DMS 273 treated with DMSO at 0.1 percent for 48 hours (cell line): ENCODE data around the gene C1QTNF5.
"Not testable (repeated sequence)": the region's sequence is repeated elsewhere in the genome, so short reads cannot be mapped to it uniquely, and the experiment has no call there.

ENCODE experiments used
- DNase-seq: peaks from one replicate; lab custom pipeline; 2025; lab: John Stamatoyannopoulos, UW

Gene C1QTNF5, protein sequence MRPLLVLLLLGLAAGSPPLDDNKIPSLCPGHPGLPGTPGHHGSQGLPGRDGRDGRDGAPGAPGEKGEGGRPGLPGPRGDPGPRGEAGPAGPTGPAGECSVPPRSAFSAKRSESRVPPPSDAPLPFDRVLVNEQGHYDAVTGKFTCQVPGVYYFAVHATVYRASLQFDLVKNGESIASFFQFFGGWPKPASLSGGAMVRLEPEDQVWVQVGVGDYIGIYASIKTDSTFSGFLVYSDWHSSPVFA

DNA sequence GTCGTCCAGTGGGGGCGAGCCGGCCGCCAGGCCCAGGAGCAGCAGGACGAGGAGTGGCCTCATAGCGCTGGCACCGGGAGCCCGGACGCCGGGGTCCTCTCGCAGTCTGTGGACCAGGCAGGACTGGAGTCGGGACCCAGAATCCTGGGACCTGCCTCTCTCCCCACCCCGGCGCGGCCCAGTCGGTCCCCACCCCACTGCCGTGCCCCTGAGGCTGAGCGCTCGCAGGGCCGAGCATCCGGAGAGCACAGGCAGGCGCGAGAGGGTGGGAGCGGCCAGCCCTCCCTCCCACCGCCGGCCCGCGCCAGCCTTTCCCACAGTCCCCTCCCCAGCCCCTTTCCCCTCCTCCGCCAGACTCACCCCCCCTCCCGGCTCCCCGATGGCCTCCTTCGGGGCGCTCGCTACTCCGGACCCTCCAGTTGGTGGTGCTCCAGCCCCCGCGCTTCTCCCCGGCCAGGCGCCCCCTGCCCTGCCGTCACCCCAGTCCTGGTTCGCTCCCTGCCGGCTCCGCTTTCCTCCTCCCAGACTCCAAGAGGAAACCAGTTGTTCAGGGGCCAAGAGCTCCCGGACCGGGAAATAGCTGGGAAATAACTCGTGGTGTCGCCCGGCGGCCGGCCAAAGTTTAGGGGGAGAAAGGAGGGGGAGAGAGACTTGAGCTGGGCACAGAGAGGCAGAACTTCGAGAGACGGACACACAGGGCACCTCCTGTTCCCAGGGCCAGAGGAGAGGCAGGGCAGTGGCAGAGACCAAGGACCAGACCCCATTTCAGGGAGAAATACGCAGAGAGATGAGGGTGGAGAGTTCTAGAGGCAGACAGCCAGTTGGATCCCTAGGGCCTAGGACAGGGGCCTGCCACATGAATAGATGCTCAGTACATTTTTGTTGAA, at the start of gene C1QTNF5:
Gene C1QTNF5 (minus strand): TSS at position 549 of the 887 bp plus-strand sequence. CDS start 486 bp downstream, at position 63.
- no peak for DNase-seq

DNA sequence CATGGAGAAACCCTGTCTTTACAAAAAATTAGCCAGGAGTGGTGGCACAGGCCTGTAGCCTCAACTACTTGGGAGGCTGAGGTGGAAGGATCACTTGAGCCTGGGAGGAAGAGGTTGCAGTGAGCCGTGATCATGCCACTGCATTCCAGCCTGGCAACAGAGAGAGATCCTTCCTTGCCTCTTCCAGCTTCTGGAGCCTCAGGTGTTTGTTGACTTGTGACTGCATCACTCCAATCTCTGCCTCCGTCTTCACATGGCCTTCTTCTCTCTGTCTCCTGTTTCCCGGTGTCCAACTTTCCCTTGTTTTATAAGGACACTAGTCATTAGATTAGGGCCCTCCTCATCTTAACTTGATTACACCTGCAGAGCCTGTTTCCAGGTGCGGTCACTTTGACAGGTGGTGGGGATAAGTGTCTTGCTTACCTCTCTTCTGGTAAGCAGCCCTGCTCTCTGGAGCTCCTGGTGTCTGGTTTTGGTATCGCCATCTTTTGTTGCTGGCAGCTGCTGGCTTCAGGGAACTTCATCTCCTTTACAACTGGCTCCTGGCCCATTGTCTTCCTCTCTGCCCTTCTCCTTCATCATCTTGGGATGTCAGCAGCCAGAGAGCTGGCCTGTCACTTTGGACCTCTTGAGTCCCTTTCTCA, 49.0 kb upstream of the C1QTNF5 start:
- DNase-seq, result no peak

DNA sequence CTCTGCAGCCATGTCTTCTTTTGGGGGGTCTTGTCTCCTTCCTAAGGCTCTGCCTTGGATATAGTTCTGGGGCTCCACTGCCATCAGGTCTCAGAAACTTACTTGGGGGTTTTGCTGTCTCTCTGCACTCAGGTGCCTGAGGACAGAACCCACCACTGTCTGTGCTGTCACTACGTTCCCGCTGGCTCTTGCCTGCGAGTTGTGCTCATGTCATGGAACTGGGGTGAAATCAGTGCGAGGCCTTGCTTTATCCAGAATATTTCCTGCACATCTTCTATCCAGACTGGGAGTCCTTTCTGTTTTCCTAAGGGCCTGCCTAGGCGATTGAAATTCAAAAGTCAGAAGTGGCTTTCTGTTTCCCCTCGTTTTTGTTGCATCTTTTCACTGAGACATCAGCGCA, 47.4 kb upstream of the C1QTNF5 start:
- no peak for DNase-seq

DNA sequence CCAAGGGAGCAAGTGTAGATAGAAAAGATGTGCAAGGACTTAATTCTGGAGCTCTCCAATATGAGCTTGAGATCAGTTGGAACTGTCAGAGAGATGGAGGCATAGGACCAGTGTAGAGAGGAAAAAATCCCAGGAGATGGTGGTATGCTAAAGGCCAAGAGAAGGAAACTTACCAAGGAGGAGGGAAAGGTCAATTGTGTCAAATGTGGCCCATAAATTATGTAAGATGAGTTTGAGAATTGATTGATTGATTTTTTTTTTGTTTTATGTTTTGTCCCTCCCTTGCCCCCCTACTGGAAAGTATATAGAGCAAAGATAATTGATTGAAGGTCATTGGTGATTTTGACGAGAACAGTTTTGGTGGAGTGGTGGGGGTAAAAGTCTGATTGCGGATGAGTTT, 43.6 kb upstream of the C1QTNF5 start:
- DNase-seq, result no peak

DNA sequence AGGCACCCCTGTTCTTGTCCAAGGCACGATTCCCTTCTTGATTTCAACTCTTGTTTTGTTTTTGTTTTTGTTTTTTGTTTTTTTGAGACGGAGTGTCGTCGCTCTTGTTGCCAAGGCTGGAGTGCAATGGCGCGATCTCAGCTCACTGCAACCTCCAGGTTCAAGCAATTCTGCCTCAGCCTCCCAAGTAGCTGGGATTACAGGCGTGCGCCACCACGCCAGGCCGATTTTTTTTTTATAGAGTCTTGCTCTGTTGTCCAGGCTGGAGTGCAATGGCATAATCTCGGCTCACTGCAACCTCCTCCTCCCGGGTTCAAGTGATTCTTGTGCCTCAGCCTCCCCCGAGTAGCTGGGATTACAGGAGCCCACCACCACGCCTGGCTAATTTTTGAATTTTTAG, 41.8 kb upstream of the C1QTNF5 start:
- DNase-seq, result not testable (repeated sequence)

DNA sequence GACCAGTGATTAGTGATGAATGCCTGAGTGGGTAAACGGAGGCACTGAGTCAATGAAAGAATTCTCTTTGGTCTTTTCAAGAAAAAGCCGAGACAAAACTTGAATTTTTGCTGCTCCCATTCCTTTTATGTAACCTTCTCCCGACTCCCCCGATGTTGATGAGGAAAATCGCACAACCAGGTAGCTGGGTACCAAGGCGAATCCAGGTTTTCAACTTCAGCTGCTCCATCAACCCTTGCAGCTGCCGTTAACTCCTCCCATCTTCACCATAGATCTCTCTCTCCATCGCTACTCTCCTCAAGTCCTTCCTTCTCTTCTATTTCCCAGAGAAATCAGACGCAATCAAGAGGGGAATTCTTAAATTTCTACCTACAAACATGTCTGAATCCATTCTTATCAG, 41.4 kb upstream of the C1QTNF5 start:
- DNase-seq, result no peak

DNA sequence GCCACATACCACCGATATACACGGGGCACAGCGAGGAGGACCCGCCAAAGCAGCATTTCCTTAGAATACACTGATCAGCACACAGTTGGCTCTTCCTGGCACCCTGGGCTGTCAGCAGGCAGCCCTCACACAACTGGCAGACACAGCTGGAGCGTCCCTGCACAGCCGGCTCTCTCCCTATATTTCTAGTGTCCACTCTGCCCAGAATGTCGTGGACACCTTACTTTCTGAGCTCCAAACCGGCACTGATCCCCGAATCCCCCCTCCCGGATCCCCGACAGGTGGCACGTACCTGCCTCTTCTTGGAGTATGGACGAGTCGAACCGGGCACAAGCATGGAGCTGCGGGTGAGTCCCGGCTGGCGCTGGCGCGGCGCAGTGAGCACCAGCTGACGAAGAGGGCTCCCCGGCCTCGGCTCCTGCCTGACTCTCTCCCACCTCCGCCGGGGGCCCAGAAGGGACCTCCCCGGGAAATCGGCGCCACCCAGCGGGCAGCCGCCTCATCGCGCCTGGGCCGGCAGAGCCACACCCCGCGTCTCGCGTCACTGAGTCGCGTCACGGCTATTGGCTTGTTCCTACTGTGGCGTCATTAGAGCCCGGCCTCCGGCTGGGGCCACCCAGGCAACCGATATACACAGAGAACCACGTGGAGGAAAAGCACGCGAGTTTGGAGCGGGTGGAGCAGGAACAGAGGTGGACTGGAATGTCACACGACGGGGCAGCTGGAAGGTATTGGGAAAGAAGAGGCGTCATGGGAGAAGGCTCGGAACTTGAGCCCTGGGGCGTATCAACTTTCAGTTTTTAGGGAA, 40.7 kb upstream of the C1QTNF5 start, which contains the start of gene USP2:
Gene USP2 (minus strand): TSS at position 510 of the 808 bp plus-strand sequence. CDS start 8,210 bp downstream, outside the sequence.
- peak; percentile 81 for DNase-seq

DNA sequence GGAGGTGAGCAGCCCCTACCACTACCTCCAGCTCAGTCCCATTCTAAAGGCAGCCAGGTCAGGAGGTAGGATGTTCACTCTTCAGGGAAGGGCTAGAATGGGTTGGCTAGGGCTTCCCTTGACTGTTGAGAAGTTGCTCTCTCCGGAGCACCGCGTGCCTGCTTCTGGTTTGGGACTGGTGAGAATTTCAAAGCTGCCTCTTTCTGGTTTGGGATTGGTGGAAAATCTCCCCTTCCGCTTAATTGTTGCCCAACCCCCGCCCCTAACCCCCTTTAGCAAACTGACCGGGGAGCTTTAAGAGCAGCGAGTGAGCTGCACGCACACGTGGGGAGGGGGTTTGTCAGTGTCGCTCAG, 40.1 kb upstream of the C1QTNF5 start:
- no peak for DNase-seq

DNA sequence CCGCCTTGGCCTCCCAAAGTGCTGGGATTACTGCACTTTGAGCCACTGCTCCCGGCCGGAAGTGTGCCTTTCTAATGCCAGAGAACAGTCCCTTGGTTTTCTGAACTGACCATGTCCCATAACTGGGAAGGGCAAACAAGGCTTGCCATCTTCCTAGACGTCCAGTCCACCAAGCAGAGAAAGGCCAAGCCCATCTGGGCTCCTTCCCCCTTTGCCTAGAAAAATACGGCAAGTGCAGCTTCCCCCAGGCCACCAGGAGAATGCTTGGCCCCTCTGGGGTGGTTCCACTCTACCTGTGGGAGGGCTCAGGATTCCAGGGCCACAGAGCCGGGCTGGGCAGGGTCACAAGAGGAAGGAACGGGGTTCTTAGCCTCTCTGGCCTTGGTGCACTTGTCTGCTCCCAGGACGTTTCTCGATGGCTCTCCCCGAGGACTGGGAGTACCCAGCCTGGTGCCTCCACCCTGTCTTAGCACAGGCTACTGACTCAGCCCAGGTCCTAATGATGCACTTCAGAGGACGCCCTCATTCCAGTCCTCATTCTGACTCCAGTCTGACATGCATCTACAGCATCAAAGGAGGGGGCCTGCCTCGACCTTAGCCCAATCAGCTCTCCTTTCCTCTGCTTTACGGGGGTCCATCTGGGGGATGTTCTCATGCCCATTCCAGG, 39.6 kb upstream of the C1QTNF5 start:
- no peak for DNase-seq

DNA sequence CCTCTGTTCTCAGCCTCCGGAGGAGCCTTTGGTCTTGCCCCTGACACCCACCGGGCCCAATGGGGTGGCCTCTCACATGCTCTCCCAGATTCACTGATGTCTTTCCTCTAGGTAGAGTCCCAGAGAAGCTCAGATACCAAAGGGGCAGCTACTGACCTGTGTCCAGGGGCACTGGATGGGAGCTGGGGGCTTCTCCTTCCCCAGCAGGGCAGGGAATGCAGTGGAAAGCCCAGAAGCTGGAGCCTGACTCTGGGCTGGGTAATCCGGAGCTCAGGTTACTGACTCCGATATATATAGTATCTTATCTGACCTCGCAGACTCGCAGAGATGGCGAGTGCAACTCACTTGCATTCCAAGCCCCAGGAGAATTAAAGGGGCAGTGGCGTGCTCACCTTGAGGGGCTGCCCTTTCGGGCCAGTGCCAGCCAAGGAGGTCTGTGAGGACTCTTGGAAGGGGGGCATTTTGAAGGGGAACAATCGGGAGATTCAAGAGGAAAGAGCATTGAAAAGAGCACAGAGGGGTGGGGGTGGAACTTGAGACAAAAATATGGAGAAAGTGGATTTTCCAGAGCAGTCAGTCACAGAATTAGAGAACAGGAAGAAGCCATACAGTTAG, 38.3 kb upstream of the C1QTNF5 start:
- no peak for DNase-seq

DNA sequence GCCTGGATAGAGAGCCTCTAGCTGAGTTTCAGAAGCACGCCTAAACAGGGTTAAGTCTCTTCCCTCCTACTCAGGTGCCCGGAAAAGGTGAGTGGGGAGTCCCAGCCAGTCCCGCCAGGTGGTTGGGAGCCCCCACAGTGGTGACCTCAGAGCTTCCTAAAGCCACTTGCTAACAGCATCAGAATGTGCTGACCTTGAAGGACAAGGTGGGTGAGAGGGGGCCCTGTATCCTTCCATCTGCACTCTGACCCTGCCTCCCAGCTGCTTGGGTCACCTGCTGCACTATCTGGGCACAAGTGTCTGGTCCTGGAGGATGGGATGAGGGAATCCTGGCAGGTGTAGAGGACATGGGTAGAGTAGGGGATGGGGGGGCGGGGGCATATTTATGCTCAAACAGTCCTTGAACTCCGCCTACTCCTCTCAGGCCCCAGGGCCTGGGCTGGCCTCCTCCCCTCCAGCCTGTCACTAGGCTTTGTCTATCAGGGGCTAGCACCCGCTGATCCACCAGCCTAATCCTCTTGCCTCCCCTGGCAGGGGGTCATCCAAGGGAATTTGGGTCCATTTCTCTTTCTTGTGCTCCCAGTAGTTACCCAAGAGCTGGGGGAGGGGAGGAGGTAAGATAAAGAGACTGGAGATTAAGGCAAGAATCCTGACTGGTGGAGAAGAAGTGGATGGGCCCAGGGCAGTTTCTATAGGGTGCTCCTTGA, 37.4 kb upstream of the C1QTNF5 start:
- no peak for DNase-seq

DNA sequence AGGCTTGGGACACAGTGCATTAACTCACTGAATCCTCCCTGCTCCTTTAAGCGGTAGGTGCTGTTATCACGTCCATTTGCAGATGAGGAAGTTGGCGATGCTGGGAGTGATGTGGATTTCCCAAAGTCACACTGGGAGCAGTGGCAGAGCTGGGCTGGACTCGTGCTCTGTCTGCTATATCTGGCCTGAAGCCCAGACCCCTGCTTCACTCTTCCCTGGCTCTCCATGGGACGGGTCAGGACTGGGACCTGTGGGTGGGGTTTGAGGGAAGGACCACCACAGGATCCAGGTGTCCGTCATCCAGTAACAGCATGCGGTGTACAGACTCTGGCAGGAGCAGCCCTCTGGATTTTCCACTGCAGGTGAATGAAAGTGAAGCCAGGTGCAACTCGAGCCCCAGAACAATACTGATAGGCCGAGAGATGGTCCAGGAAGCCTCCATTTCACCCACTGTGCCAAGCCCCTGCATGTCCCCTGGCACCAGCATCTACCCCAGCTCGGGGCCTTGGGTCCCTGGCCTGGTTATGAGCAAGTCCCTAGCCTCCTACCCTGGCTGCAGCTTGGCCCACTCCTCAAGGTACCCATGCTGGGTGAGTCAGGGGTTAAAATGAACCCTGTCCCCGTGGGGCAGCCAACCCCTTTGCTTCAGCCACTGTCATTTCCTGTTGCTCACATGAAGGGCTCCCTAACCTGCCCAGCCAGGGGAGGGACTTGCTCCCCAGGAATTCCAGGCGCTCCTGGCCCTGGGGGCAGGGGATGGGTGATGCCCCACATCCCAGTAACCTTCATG, 36.6 kb upstream of the C1QTNF5 start:
- DNase-seq, result no peak

DNA sequence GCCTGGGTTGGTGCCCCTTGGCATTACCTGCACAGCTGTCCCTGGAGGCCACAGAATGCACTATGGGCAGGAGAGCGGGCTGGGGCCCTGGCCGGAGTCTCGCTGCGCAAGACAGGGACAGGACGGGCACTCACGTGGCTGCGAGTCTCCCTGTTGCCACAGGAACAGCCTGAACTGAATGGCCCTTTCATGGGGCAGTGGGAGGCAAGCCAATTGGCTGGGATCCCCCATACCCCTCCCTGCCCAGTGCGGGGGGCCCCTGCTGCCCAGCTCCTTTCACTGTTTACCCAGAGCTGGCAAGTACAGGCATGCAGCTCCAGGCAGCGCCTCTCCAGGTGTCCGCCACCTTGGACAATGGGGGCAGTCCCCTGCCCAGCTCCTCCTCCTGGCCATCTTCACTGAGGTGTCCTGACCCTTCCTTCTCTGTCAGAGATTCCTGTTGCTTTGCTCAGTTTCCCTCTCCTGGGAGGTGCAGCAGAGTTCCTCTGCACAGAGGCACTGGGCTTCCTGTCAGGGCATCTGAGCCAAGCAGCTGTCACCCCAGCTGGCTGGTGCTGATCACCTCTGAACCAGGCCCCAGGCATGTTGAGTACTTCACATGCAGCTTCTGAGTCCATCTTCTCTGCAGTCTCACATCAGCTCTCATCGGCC, 35.6 kb upstream of the C1QTNF5 start:
- DNase-seq, result peak; percentile 72

DNA sequence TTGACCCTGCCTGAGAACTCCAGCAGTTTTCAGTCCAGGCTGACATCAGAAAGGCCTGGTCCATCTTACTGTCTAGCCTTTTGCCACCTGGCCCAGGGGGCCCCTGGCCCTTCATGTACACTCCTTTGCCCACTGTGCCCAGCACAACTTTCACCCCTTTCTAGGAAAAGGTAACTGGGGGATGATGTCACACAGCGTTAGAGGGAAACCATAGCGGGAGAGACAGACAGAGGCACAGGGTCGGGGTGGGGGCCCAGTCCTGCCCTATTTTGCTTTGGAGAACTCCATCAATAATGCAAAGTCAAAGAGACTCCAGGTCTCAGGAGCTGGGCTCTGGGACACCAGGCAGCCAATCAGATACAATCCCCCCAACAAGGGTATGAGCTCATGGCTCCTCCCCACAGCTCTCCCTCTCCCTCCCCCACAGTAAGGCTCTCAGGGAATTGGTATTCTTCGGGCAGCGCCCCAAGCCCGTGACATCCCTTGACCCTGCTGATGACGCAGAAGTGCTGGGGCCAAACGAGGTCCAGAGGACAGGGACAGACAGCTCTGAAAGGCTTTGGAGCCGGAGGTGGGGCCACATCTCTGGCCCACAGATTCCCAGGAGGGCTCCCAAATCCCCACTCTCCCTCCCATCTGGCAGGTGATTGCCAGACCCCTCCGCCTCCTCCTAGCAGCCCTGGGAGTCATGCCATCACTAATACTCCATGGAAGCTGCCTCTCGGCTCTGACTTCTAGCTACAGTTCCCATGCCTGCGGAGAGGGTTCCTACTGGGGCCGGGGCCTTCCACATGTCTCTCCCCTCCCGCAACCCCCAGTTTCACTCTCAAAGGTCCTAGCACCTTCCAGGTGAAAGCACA, 34.9 kb upstream of the C1QTNF5 start:
- DNase-seq, result peak; percentile 46

DNA sequence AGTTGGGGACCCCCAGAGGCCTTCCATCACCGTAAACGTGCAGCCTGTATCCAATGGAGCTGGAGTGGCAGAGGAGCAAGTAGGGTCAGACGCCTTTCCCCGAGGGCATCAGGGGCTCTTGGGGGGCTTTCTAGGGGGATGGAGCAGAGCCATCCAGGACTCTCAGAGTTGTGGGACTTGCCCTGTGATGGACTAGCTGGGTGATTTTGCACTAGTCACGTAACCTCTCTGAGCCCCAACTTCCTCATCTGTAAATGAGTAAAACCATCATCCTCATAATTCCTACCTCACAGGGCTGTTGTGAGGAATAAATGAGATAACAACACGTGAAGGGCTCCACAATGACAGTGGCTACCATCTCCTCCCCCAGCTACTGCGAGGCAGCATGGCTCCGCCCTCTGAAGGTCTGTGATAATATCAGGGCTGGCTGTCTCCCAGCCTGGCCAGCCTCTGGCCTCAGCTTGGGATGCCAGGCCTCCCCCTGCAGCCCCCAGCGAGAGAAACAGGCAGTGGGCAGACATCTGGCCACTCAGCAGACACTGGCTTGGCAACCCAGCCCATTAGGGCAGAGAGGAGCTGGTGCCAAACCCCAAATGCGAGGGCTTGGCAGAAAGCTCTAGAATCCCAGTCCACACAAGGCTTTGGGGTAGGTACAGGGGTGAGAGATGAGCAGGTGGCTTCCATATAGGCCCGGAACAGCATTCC, 34.1 kb upstream of the C1QTNF5 start:
- DNase-seq, result no peak

DNA sequence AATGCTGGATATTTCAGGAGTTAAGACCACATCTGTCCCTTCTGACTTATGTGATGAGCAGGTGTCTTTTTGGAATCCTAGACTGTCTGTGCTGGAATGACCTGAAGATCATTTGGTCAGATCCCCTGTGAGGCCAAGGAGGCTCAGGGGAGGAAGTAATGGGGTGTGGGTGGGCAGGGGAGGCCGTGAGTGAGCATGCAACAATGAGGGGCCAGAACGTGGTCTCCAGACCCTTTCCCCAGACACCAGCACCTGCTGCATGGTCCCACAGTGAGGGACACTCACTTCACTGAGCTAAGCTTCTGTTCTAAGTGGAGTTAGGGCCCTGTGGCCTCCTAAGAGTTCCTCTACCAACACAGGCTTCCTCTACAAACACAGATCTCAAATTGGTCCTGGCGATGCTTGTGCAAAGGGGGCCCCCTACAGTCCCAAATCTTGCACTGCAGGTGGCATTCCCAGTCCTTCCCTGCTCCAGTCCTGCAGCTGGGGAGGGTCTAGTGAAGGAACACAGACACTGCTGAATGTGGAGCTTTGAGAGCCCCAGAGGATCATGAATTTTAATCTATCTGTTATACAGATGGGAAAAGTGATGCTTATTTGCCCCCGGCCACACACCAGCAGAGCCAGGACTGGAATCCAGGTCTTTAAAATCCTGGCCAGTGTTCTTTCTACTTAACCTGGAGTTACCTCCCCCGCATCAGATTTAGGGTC, 33.4 kb upstream of the C1QTNF5 start:
- DNase-seq, result peak; percentile 53
